Stimulated activated CD8-positive, alpha-beta memory T cell treated with anti-CD3 and anti-CD28 coated beads, Interleukin-15, amount 100 ng/mL, for 1 hour (primary cell): ENCODE data around the gene PLA2G3.
"Not testable (repeated sequence)": the region's sequence is repeated elsewhere in the genome, so short reads cannot be mapped to it uniquely, and the experiment has no call there.

Experiments
- DNase-seq: peaks from one replicate; pipeline ENCODE4 v3.0.0-alpha.2; 2020; ENCODE audit warnings: low read depth

Gene PLA2G3

GRCh38 chr22:31139866-31140716 lies at the start of gene PLA2G3:
TSS of gene PLA2G3 (minus strand) at chr22:31140508. CDS start at chr22:31140354, 154 bp downstream.
- DNase-seq, result no peak

- no peak for DNase-seq
Measured at GRCh38 chr22:31187627-31188026, 47.3 kb upstream of the PLA2G3 start.

- DNase-seq, result no peak
Measured at GRCh38 chr22:31185056-31185455, 44.7 kb upstream of the PLA2G3 start.

- DNase-seq, result no peak
Measured at GRCh38 chr22:31184015-31184414, 43.7 kb upstream of the PLA2G3 start.

- no peak for DNase-seq
Measured at GRCh38 chr22:31179345-31179744, 39.0 kb upstream of the PLA2G3 start.

- DNase-seq, result no peak
Measured at GRCh38 chr22:31178859-31179258, 38.6 kb upstream of the PLA2G3 start.

GRCh38 chr22:31177420-31178162 lies 37.3 kb upstream of the PLA2G3 start:
- DNase-seq, result no peak

- no peak for DNase-seq
Measured at GRCh38 chr22:31176923-31177322, 36.6 kb upstream of the PLA2G3 start.

GRCh38 chr22:31173386-31174145 lies 33.3 kb upstream of the PLA2G3 start:
- no peak for DNase-seq

GRCh38 chr22:31171734-31172133 lies 31.4 kb upstream of the PLA2G3 start:
- DNase-seq, result not testable (repeated sequence)

- no peak for DNase-seq
Measured at GRCh38 chr22:31170971-31171370, 30.7 kb upstream of the PLA2G3 start.

- DNase-seq, result no peak
Measured at GRCh38 chr22:31162015-31162765, 21.9 kb upstream of the PLA2G3 start.

- no peak for DNase-seq
Measured at GRCh38 chr22:31161386-31161785, 21.1 kb upstream of the PLA2G3 start.

- DNase-seq, result no peak
Measured at GRCh38 chr22:31160328-31160978, 20.1 kb upstream of the PLA2G3 start.

GRCh38 chr22:31155422-31155821 lies 15.1 kb upstream of the PLA2G3 start:
- DNase-seq, result no peak

- DNase-seq, result no peak
Measured at GRCh38 chr22:31154975-31155374, 14.7 kb upstream of the PLA2G3 start.

GRCh38 chr22:31153357-31153756 lies 13.0 kb upstream of the PLA2G3 start:
- no peak for DNase-seq

GRCh38 chr22:31151872-31152271 lies 11.6 kb upstream of the PLA2G3 start:
- no peak for DNase-seq

GRCh38 chr22:31150615-31151014 lies 10.3 kb upstream of the PLA2G3 start:
- DNase-seq, result no peak

- no peak for DNase-seq
Measured at GRCh38 chr22:31148953-31149627, 8.8 kb upstream of the PLA2G3 start.

GRCh38 chr22:31148488-31148887 lies 8.2 kb upstream of the PLA2G3 start:
- no peak for DNase-seq
